Measurements from ENCODE around the gene MICB. TPM values are rescaled to one million over a fixed set of nuclear protein-coding genes. Genes with fewer than 3 reads are reported as not detected.
A peak's percentile ranks its signal among the peaks of the same experiment; 100 is the strongest.
"Not testable (repeated sequence)": the region's sequence is repeated elsewhere in the genome, so short reads cannot be mapped to it uniquely, and the experiment has no call there.

The MICB gene
- total RNA-seq, 2 experiments from 2014 or later = 14.3 to 14.7 TPM

DNA sequence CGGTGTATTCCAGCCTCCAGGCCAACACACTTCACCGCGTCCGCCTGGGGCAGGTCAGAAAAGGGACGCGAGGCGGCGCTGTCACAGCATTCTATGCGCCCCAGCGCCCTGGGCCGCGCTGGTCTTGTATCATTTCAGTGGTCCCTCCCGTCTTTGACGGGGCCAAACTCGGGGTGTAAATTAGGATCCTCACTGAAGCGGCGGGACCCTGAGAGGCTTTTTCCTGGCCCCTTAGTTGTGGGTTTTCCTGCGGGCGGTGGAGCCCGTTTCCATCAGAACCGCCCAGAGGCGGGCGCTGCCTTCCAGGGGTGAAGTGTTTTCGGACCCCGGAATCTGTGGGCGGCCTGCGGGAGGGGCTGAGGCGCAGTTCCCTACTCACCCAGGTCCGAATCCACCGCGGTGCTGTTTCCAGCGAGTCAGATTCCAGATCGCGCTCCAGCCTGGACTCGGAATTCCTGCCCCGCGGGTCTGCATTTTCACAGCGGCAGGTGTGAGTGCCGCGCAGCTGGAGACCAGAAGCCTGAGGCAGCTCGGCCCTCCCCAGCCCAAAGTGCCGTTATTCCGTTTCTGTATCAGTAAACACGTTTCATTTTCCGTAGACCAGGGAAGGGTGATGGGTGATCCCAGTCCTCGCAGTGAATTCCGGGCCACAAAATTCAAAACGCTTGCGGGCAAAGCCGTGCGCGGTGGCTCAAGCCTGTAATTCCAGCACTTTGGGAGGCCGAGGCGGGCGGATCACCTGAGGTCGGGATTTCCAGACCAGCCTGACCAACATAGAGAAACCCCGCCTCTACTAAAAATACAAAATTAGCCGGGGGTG, 3.9 kb upstream of the MICB start:
- DNase-seq (peak; percentile 51 to 91 (median 74)), ATAC-seq (ENCODE audit: poor library complexity) (peak; percentile 39)
- Histone ChIP-seq H3K4me3 (ENCODE audit: low read length) (peak overlapping the region; percentile 88), H3K27me3 (ENCODE audit: control insufficient read depth in 1 of 2, insufficient read depth in 2 of 2, low read length in 2 of 2) (no peaks in the 10 kb centered on the region), H3K27ac (ENCODE audit: low read depth in 1 of 2, low read length in 2 of 2) (peak overlapping the region; percentile 65 to 68), H3K9me3 (ENCODE audit: control insufficient read depth in 1 of 2, insufficient read depth in 1 of 2, low read length in 2 of 2) (no peaks in the 10 kb centered on the region), H3K4me1 (ENCODE audit: insufficient read depth, low read length) (peaks cover 69% of the 10 kb centered on the region), H3K36me3 (ENCODE audit: insufficient read depth, low read length) (no peaks in the 10 kb centered on the region)
- TF ChIP-seq, protein P1, sequence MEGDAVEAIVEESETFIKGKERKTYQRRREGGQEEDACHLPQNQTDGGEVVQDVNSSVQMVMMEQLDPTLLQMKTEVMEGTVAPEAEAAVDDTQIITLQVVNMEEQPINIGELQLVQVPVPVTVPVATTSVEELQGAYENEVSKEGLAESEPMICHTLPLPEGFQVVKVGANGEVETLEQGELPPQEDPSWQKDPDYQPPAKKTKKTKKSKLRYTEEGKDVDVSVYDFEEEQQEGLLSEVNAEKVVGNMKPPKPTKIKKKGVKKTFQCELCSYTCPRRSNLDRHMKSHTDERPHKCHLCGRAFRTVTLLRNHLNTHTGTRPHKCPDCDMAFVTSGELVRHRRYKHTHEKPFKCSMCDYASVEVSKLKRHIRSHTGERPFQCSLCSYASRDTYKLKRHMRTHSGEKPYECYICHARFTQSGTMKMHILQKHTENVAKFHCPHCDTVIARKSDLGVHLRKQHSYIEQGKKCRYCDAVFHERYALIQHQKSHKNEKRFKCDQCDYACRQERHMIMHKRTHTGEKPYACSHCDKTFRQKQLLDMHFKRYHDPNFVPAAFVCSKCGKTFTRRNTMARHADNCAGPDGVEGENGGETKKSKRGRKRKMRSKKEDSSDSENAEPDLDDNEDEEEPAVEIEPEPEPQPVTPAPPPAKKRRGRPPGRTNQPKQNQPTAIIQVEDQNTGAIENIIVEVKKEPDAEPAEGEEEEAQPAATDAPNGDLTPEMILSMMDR (IDR thresholded peaks at IDR 0.05) = peak; percentile 80
- Mint-ChIP-seq H3K4me3 (peak overlapping the region; percentile 58), H3K4me1 (ENCODE audit: low read depth) (peaks cover 57% of the 10 kb centered on the region), H3K9me3 (no peaks in the 10 kb centered on the region), H3K27me3 (no peaks in the 10 kb centered on the region), H3K27ac (peak overlapping the region; percentile 83), H3K36me3 (ENCODE audit: low read depth) (peaks cover 9% of the 10 kb centered on the region)
- intact Hi-C loops (cut with DNase I, micrococcal nuclease) = loop anchor here (1.0 kb wide), 1 partner anchor 104 kb away; no protein-coding TSS in a partner anchor
- ChIA-PET CTCF (interaction anchor here (0.8 to 3.4 kb wide), 12 partner anchors 46 to 336 kb away, joined by 3 to 30 read pairs (median 5); partner anchors contain the start of genes ATP6V1G2, DDX39B and NCR3), POLR2A (interaction anchor here (0.6 to 5.2 kb wide), 13 partner anchors 31 to 1478 kb away, joined by 3 to 88 read pairs (median 6); partner anchors contain the start of genes ATP6V1G2, BAG6, DDX39B and LTB)

DNA sequence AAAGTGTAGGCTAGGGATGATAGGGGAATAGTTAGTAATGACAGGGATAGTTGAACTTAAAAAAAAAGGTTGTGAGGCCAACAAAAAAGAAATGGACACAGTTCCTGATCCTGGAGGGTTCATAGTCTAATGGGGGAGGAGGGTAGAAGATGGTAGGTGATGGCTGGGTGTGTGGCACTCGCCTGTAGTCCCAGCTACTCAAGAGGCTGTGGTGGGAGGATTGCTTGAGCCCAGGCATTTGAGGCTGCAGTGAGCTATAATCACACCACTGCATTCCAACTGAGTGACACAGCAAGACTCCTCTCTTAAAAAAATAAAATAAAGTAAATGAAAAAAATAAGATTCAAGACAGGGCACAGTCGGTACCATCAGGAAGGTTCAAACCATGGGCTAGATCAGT, 2.4 kb upstream of the MICB start:
- no peaks in the 10 kb centered on the region for H3K9me3 Mint-ChIP-seq
- intact Hi-C loops (cut with DNase I, micrococcal nuclease) = loop anchor here in 1 of 2 experiments (5.0 kb wide), 1 partner anchor 33 kb away; no protein-coding TSS in a partner anchor
- H3K27me3 Mint-ChIP-seq = no peaks in the 10 kb centered on the region
- H3K9me3 ChIP-seq (ENCODE audit: control insufficient read depth in 1 of 2, insufficient read depth in 1 of 2, low read length in 2 of 2) = no peaks in the 10 kb centered on the region
- H3K27ac ChIP-seq (ENCODE audit: low read depth in 1 of 2, low read length in 2 of 2) = peak overlapping the region in 1 of 2 donors; percentile 68
- no peak for DNase-seq
- H3K4me1 ChIP-seq (ENCODE audit: insufficient read depth, low read length) = peaks cover 75% of the 10 kb centered on the region
- no peaks in the 10 kb centered on the region for H3K27me3 ChIP-seq (ENCODE audit: control insufficient read depth in 1 of 2, insufficient read depth in 2 of 2, low read length in 2 of 2)
- no peaks in the 10 kb centered on the region for H3K36me3 ChIP-seq (ENCODE audit: insufficient read depth, low read length)
- peak overlapping the region; percentile 83 for H3K27ac Mint-ChIP-seq
- peak overlapping the region; percentile 58 for H3K4me3 Mint-ChIP-seq
- peaks cover 66% of the 10 kb centered on the region for H3K4me1 Mint-ChIP-seq (ENCODE audit: low read depth)
- peaks cover 9% of the 10 kb centered on the region for H3K36me3 Mint-ChIP-seq (ENCODE audit: low read depth)
- peak overlapping the region; percentile 88 for H3K4me3 ChIP-seq (ENCODE audit: low read length)
- no peak for ATAC-seq (ENCODE audit: poor library complexity)
- POLR2A ChIA-PET = interaction anchor here (0.9 to 5.2 kb wide), 10 partner anchors 33 to 1476 kb away, joined by 3 to 88 read pairs (median 6); partner anchors contain the start of genes ATP6V1G2, DDX39B and LTB
- CTCF ChIA-PET = interaction anchor here (1.6 to 3.4 kb wide), 4 partner anchors 45 to 103 kb away, joined by 4 to 30 read pairs (median 14); partner anchors contain the start of genes ATP6V1G2, DDX39B and NCR3
- TF ChIP-seq, protein P1 (IDR thresholded peaks at IDR 0.05) = no peak

DNA sequence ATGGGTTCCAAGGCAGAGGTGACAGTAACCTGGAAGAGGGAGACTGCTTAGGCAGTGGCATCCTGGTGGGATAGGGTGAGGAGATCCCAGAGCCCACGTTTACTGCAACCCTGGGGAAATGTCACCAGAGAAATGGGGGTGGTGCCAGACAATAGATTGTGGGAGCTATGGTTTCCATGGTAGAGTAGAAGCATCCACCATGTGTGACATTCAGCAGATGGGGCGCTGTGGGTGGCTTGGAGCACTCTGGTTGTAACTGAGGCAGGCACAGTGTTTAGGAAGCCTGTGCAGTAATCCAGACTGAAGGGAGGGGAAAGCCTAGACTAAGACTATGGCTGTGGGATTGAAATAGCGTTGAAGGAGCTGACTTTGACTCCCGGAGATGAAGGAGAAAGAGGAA, 1.1 kb upstream of the MICB start:
- not testable (repeated sequence) for H3K36me3 Mint-ChIP-seq (ENCODE audit: low read depth); ATAC-seq (ENCODE audit: poor library complexity); H3K36me3 ChIP-seq (ENCODE audit: insufficient read depth, low read length); H3K9me3 Mint-ChIP-seq; H3K27me3 Mint-ChIP-seq; H3K9me3 ChIP-seq (ENCODE audit: control insufficient read depth in 1 of 2, insufficient read depth in 1 of 2, low read length in 2 of 2); H3K27me3 ChIP-seq (ENCODE audit: control insufficient read depth in 1 of 2, insufficient read depth in 2 of 2, low read length in 2 of 2)
- CTCF ChIA-PET = interaction anchor here (1.4 kb wide), 1 partner anchor 101 kb away, joined by 9 read pairs; no protein-coding TSS in a partner anchor
- Mint-ChIP-seq H3K27ac (peak overlapping the region; percentile 83), H3K4me1 (ENCODE audit: low read depth) (peaks cover 75% of the 10 kb centered on the region), H3K4me3 (peak overlapping the region; percentile 95)
- POLR2A ChIA-PET = interaction anchor here (0.8 to 5.2 kb wide), 9 partner anchors 9 to 401 kb away, joined by 3 to 88 read pairs (median 4); partner anchors contain the start of genes DDX39B and LTB
- Histone ChIP-seq H3K4me1 (ENCODE audit: insufficient read depth, low read length) (peaks cover 64% of the 10 kb centered on the region), H3K4me3 (ENCODE audit: low read length) (peak overlapping the region; percentile 68), H3K27ac (ENCODE audit: low read depth in 1 of 2, low read length in 2 of 2) (peak overlapping the region; percentile 63 to 66)
- intact Hi-C loops (cut with DNase I, micrococcal nuclease) = loop anchor here in 1 of 2 experiments (1.0 to 5.0 kb wide), 2 partner anchors 35 to 45 kb away; partner anchors contain the start of gene DDX39B
- peak in 2 of 14 experiments; percentile 34 to 38 for DNase-seq

Data from CD4-positive, alpha-beta T cell (primary cell).